Astrocyte of the cerebellum (primary cell): ENCODE data around the gene ACOT7.
"Not testable (repeated sequence)": the region's sequence is repeated elsewhere in the genome, so short reads cannot be mapped to it uniquely, and the experiment has no call there.

ENCODE experiments used
- DNase-seq: peaks from one replicate; pipeline ENCODE4 v3.0.0-alpha.2; 2011; ENCODE audit warnings: low read depth
- H3K4me3 ChIP-seq: 2 replicates; pipeline ENCODE4 v1.5.1; 2011; ENCODE audit warnings: mild to moderate bottlenecking, low read depth, low read length, moderate library complexity
- in situ Hi-C: cut with HindIII; loops from 2 replicates; pipeline ENCODE4 v1.10.0; 2017; ENCODE audit warnings: low sequenced_read_pairs
- TF ChIP-seq, protein P1 (sequence below): IDR thresholded peaks from 2 replicates; pipeline ENCODE4 v1.5.1; 2012; ENCODE audit warnings: low read length, low read depth, moderate library complexity, mild to moderate bottlenecking; ENCODE audit errors: missing control alignments

The ACOT7 gene

DNA sequence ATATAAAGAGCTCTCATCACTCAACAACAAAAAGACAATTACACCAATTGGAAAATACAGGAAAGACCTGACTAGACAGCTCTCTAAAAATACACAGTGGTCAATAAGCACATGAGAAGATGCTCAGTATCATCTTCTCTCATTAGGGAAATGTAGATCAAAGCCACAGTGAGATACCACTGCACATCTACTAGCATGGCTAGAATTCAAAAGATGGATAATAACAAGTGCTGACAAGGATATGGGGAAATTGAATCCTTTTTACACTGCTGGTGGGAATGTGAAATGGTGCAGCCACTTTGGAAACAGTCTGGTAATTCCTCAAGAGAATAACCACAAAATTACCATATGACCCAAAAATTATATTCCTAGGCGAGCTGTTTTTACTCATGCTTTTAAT is 9.4 kb downstream of the ACOT7 start:
- no peak overlapping the region for H3K4me3 ChIP-seq
- TF ChIP-seq, protein P1, sequence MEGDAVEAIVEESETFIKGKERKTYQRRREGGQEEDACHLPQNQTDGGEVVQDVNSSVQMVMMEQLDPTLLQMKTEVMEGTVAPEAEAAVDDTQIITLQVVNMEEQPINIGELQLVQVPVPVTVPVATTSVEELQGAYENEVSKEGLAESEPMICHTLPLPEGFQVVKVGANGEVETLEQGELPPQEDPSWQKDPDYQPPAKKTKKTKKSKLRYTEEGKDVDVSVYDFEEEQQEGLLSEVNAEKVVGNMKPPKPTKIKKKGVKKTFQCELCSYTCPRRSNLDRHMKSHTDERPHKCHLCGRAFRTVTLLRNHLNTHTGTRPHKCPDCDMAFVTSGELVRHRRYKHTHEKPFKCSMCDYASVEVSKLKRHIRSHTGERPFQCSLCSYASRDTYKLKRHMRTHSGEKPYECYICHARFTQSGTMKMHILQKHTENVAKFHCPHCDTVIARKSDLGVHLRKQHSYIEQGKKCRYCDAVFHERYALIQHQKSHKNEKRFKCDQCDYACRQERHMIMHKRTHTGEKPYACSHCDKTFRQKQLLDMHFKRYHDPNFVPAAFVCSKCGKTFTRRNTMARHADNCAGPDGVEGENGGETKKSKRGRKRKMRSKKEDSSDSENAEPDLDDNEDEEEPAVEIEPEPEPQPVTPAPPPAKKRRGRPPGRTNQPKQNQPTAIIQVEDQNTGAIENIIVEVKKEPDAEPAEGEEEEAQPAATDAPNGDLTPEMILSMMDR = no peak
- in situ Hi-C loops = no loop called here
- no peak for DNase-seq

DNA sequence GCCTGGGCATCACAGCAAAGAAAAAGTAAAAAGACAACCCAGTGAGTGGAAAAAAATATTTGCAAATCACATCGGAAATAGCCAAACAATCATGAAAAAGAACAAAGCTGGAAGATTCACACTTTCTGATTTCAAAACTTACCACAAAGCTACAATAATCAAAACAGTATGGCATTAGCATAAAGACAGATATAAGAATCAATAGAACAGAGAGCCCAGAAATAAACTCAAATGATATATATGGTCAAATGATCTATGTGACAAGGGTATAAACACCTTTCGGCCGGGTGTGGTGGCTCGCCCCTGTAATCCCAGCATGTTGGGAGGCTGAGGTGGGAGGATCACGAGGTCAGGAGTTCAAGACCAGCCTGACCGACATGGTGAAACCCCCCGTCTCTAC is 13.5 kb downstream of the ACOT7 start:
- no peak for DNase-seq
- in situ Hi-C loops = no loop called here
- H3K4me3 ChIP-seq = no peak overlapping the region
- TF ChIP-seq, protein P1 = no peak

DNA sequence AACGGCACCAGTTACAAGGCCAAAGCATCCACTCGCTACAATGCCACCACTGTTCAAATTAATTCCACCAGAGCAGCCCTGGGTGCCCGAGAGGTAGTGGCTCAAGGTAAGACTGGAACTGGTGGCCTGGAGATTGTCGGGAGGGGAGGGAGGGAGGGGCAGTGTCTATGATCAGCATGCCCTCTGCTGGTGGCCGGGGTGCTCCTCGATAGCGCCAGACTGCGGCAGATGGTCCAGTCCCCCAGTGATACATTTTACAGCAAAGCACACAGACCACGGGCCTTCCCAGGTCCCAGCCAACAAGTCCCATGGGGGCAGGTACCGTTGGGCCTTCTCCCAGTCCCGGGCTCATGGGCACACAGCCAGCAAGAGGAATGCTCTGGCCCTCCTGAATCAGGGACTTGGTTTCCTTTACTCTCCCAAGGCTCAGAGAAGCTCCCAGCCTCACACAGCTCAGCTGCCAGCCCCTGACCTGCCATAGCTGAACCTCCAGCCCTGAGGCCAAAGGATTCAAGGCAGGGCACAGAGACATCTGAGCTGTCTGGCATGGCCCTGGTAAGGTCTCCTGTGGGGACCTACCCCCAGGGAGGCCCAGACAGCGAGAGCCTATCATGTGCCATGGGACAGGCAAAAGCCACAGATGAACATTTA is 15.3 kb downstream of the ACOT7 start:
- TF ChIP-seq, protein P1 = no peak
- in situ Hi-C loops = no loop called here
- DNase-seq = no peak
- no peak overlapping the region for H3K4me3 ChIP-seq

DNA sequence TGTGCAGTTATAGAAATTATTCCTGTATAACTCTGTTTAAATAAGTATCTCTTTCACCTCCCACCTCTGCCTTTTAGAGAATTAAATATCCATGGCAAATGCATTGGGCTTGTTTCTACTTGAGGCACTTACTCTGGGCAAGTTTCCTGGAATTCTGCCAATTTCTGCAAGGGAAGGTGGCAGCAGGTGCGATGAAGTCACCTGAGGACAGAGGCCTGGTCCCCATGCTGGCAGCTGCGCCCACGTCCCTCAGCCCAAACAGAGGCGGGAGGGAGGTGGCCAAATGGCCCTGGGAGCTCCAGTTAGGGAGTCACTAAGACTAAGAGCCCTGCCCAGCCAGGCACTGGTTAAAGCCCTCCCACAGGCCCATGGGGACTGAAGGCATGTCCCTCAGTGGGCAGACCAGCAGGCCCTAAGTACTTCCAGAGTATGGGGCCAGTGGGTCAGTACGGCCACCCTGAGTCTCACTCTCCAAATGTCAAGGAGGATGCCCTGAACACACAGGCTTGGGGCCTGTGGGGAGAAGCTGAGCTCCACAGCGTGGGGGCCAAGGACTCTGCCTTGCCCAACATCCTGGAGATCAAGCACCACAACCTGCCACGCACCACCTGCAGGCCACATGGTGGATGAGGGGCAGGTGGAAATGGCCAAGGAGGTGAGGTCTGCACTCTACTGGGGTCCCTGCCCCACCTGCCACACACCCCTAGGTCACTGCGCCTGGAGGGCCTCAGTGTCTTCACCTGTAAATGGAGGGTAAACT is 19.4 kb downstream of the ACOT7 start:
- in situ Hi-C loops = no loop called here
- no peak for DNase-seq
- no peak overlapping the region for H3K4me3 ChIP-seq
- TF ChIP-seq, protein P1 = no peak

DNA sequence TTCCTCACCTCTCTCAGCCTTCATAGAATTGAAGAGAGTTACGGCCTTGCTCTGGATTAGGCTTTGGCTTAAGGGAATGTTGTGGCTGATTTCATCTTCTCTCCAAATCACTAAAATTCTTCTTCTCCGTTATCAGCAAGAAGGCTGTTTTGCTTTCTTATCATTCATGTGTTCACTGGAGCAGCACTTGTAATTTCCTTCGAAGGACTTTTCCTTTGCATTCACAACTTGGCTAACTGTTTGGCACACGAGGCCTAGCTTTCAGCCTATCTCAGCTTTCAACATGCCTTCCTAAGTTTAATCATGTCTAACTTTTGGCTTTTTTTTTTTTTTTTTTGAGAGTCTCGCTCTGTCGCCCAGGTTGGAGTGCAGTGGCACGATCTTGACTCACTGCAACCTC is 21.3 kb downstream of the ACOT7 start:
- in situ Hi-C loops, H3K4me3 ChIP-seq, DNase-seq: not testable (repeated sequence)

DNA sequence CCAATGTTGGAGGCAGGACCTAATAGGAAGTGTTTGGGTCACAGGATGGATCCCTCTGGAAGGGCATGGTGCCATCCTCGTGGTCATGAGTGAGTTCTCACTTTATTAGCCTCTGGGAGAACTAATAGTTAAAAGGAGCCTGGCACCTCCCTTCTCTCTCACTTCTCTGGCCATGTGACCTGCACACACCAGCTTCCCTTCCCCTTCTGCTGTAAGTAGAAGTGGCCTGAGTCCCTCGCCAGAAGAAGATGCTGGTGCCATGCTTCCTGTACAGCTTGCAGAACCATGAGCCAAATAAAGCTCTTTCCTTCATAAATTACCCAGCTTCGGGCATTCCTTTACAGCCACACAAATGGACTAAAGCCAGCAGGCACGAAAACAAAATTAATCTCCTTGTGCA is 23.6 kb downstream of the ACOT7 start:
- no peak overlapping the region for H3K4me3 ChIP-seq
- TF ChIP-seq, protein P1 = no peak
- in situ Hi-C loops = no loop called here
- no peak for DNase-seq

DNA sequence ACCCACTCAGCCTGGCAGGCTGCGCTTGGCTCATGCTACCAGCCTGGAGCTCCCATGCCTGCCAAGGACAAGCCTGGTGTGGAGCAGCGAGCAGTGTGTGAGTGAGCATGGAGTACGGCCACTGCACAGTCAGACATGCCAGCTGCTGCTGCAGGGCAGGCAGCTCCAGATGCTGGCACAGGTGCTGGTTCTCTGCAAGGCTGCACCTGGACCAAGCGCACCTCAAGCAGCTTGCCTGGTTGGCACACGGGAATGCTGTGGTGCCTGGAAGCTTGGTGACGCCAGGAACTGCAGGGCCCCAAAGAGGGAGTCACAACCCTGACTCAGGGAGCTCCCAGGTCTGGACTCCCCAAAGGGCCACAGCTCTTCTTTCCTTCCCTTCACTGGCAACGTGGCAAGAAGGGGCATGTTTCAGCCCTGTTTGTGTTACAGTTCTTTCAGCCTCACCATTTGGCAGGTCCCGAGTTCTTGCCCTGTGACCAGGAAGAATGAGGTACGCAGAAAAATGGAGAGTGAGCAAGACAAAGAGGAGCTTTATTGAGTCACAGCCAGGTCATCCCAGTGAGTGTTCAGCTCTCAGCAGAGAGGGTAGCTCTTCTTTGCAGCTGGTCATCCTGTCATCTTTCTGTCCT is 26.1 kb downstream of the ACOT7 start:
- TF ChIP-seq, protein P1 = no peak
- in situ Hi-C loops = no loop called here
- DNase-seq = no peak
- no peak overlapping the region for H3K4me3 ChIP-seq
